DMS 273 (cell line): ENCODE data around the gene SLC25A10.

Source experiments
- DNase-seq: peaks from one replicate; lab custom pipeline; 2025; ENCODE audit not compliant: unreplicated experiment; lab: John Stamatoyannopoulos, UW

Gene SLC25A10

GRCh38 chr17:81705518-81706231 lies 6.4 kb upstream of the SLC25A10 start:
- no peak for DNase-seq

- DNase-seq, result no peak
Observed at GRCh38 chr17:81706232-81706611, 5.9 kb upstream of the SLC25A10 start.

- no peak for DNase-seq
Observed at GRCh38 chr17:81706757-81707624, 5.1 kb upstream of the SLC25A10 start.

GRCh38 chr17:81707725-81708646 lies 4.1 kb upstream of the SLC25A10 start:
- DNase-seq, result no peak

GRCh38 chr17:81708739-81709185 lies 3.3 kb upstream of the SLC25A10 start:
- no peak for DNase-seq

- DNase-seq, result peak; percentile 74
Observed at GRCh38 chr17:81710514-81711308, 1.4 kb upstream of the SLC25A10 start.

- DNase-seq, result peak; percentile 76
Observed at GRCh38 chr17:81712468-81713003, 452 bp downstream of the SLC25A10 start.

- DNase-seq, result peak; percentile 70
Observed at GRCh38 chr17:81713004-81713555, 996 bp downstream of the SLC25A10 start.

GRCh38 chr17:81713556-81714411 lies 1.7 kb downstream of the SLC25A10 start:
- DNase-seq, result peak; percentile 55

GRCh38 chr17:81714412-81715106 lies 2.5 kb downstream of the SLC25A10 start:
- DNase-seq, result no peak

- DNase-seq, result no peak
Observed at GRCh38 chr17:81715107-81715871, 3.2 kb downstream of the SLC25A10 start.

- DNase-seq, result no peak
Observed at GRCh38 chr17:81715872-81716673, 4.0 kb downstream of the SLC25A10 start.

- DNase-seq, result no peak
Observed at GRCh38 chr17:81716674-81716996, 4.6 kb downstream of the SLC25A10 start.

GRCh38 chr17:81717049-81717765 lies 5.1 kb downstream of the SLC25A10 start:
- DNase-seq, result no peak

GRCh38 chr17:81717766-81718089 lies 5.6 kb downstream of the SLC25A10 start:
- DNase-seq, result no peak
